Kidney (tissue), 14 donors: ENCODE results near the gene COMMD3. TPM values are rescaled to one million over a fixed set of nuclear protein-coding genes. Genes with fewer than 3 reads are reported as not detected.

Source experiments
- DNase-seq, 5 donors: peaks; one replicate each; pipeline ENCODE4 v3.0.0-alpha.2; 2013 to 2020
- FAIRE-seq: peaks from 2 replicates; lab custom pipeline; 2012; peaks lifted over from hg19 to GRCh38; lab: Jason Lieb, UNC
- H3K27ac ChIP-seq, 2 donors: one replicate each; pipeline ENCODE4 v1.7.0; 2013; ENCODE audit warnings: low read depth in 2 of 2, low read length in 2 of 2, inconsistent platforms in 1 of 2
- H3K27me3 ChIP-seq: one replicate; pipeline ENCODE4 v1.7.1; 2013; ENCODE audit warnings: low read length, inconsistent platforms; ENCODE audit not compliant: control insufficient read depth, insufficient read depth
- H3K36me3 ChIP-seq, 3 donors: one replicate each; pipeline versions ENCODE4 v1.7.0 to v1.7.1; 2013; ENCODE audit warnings: low read length in 3 of 3, control low read depth in 1 of 3, inconsistent platforms in 1 of 3; ENCODE audit not compliant: insufficient read depth in 3 of 3, control insufficient read depth in 2 of 3
- H3K4me1 ChIP-seq, 3 donors: one replicate each; pipeline versions ENCODE4 v1.7.0 to v1.7.1; 2013; ENCODE audit warnings: low read length in 3 of 3, inconsistent platforms in 1 of 3, low read depth in 1 of 3; ENCODE audit not compliant: control insufficient read depth in 2 of 3, insufficient read depth in 2 of 3
- H3K4me3 ChIP-seq, 3 donors: one replicate each; pipeline versions ENCODE4 v1.7.0 to v1.8.1; 2013; ENCODE audit warnings: low read length in 3 of 3, control low read depth in 1 of 3, inconsistent platforms in 1 of 3
- H3K9ac ChIP-seq, 3 donors: one replicate each; pipeline versions ENCODE4 v1.7.0 to v1.7.1; 2013; ENCODE audit warnings: low read length in 3 of 3, control low read depth in 1 of 3, inconsistent platforms in 1 of 3
- H3K9me3 ChIP-seq, 3 donors: one replicate each; pipeline versions ENCODE4 v1.7.0 to v1.7.1; 2013; ENCODE audit warnings: low read length in 3 of 3, control low read depth in 1 of 3, inconsistent platforms in 1 of 3; ENCODE audit not compliant: control insufficient read depth in 2 of 3, insufficient read depth in 1 of 3
- CTCF ChIP-seq: IDR thresholded peaks from 3 replicates; pipeline ENCODE4 v1.5.1; 2012; ENCODE audit warnings: mild to moderate bottlenecking, moderate library complexity, borderline replicate concordance; ENCODE audit not compliant: insufficient read depth; ENCODE audit errors: extremely low read depth
- intact Hi-C: fragments of 100-400 bp; cut with DNase I; formaldehyde crosslinking; loops from one replicate; pipeline ENCODE4 v1.11.1; 2022
- polyA plus RNA-seq: library from polyadenylated mRNA; stranded (reverse); fragments of 350-450 nt; fragmentation: Illumina TruSeq; extraction: RNeasy Lipid Tissue Mini Kit (QIAGEN cat#74804); gene quantifications from one replicate; pipeline ENCODE4 v1.2.3, GENCODE V29; 2014; ENCODE audit warnings: low read depth, low replicate concordance; ENCODE audit not compliant: insufficient read depth
- total RNA-seq: library from RNA; stranded (reverse); fragmentation: NEBNext Ultra II Directional; extraction: Animal tissue kit (Norgen Biotek cat#: 25700); gene quantifications from one replicate; pipeline ENCODE4 v1.2.1, GENCODE V29; 2021
- donor health status: control.
- donor health status: control.
- donor health status: control.
- donor health status: control.
- donor health status: control.
- donor health status: DM: yes; HTN: yes; CAD: no.
- donor health status: Normal renal cell carcinoma (clear cell type).

The COMMD3 gene
- total and polyA plus RNA-seq, 2 donors from 2014 or later, result 46.2 to 72.8 TPM

GRCh38 chr10:22317076-22317370 lies 835 bp downstream of the COMMD3 start:
- no peak for FAIRE-seq
- TF ChIP-seq CTCF, result no peak
- peak overlapping the region; percentile 49 to 92 (median 68) for H3K9ac ChIP-seq
- intact Hi-C loops, result no loop called here
- H3K36me3 ChIP-seq, result no peaks in the 10 kb centered on the region
- H3K4me3 ChIP-seq, result peak overlapping the region; percentile 69 to 97 (median 92)
- peaks cover 0 to 10% (median 7%) of the 10 kb centered on the region in 3 donors for H3K4me1 ChIP-seq
- peak overlapping the region; percentile 88 to 96 for H3K27ac ChIP-seq
- no peaks in the 10 kb centered on the region for H3K9me3 ChIP-seq
- H3K27me3 ChIP-seq, result no peaks in the 10 kb centered on the region
- no peak for DNase-seq

- Histone ChIP-seq H3K9ac (no peak overlapping the region), H3K4me1 (peaks cover 2 to 12% (median 10%) of the 10 kb centered on the region in 3 donors), H3K4me3 (no peak overlapping the region), H3K9me3 (no peaks in the 10 kb centered on the region), H3K27me3 (peaks cover 7% of the 10 kb centered on the region), H3K36me3 (no peaks in the 10 kb centered on the region), H3K27ac (no peak overlapping the region)
- DNase-seq, result peak in 2 of 5 donors; percentile 21 to 37
- no peak for TF ChIP-seq CTCF
- peak; percentile 32 for FAIRE-seq
- intact Hi-C loops, result no loop called here
These were observed 1.8 kb downstream of the COMMD3 start for GRCh38 chr10:22317771-22318565.

GRCh38 chr10:22318772-22319171 lies 2.6 kb downstream of the COMMD3 start:
- FAIRE-seq, result no peak
- Histone ChIP-seq H3K9ac (no peak overlapping the region), H3K4me3 (no peak overlapping the region), H3K27ac (no peak overlapping the region), H3K4me1 (peaks cover 2 to 12% (median 10%) of the 10 kb centered on the region in 3 donors), H3K36me3 (no peaks in the 10 kb centered on the region), H3K27me3 (peaks cover 7% of the 10 kb centered on the region), H3K9me3 (no peaks in the 10 kb centered on the region)
- peak in 1 of 5 donors; percentile 5 for DNase-seq
- TF ChIP-seq CTCF, result no peak
- intact Hi-C loops, result no loop called here

- DNase-seq, result no peak
- Histone ChIP-seq H3K9me3 (no peaks in the 10 kb centered on the region), H3K27ac (no peak overlapping the region), H3K9ac (no peak overlapping the region), H3K4me3 (peak overlapping the region in 1 of 3 donors; percentile 65), H3K36me3 (no peaks in the 10 kb centered on the region), H3K27me3 (peaks cover 7% of the 10 kb centered on the region), H3K4me1 (peaks cover 2 to 13% (median 10%) of the 10 kb centered on the region in 3 donors)
- no peak for FAIRE-seq
- TF ChIP-seq CTCF, result no peak
- intact Hi-C loops, result no loop called here
These were observed 3.4 kb downstream of the COMMD3 start for GRCh38 chr10:22319547-22319979.
